K562 (cell line): ENCODE results near the gene TOX2. TPM values are rescaled to one million over a fixed set of nuclear protein-coding genes. Genes with fewer than 3 reads are reported as not detected.
A peak's percentile ranks its signal among the peaks of the same experiment; 100 is the strongest.

Experiments used
- ATF1 ChIP-seq, 2 experiments: fragments of 450-650 bp in 1 of 2; IDR thresholded peaks; 2 replicates each; pipeline ENCODE4 v1.6.1; 2016; ENCODE audit warnings: missing compliant biosample characterization in 1 of 2, missing genetic modification characterization in 1 of 2
- BCL6 ChIP-seq: fragments of 250-450 bp; sonication (Bioruptor Pico); IDR thresholded peaks from 2 replicates; pipeline ENCODE4 v1.4.0; 2020
- BMI1 ChIP-seq: fragments of 150-350 bp; IDR thresholded peaks from 2 replicates; pipeline ENCODE4 v1.6.1; 2014; ENCODE audit warnings: low read length
- DEAF1 ChIP-seq: fragments of 450-650 bp; formaldehyde crosslinking; IDR thresholded peaks from 2 replicates; pipeline ENCODE4 v1.4.0; 2020; ENCODE audit warnings: mild to moderate bottlenecking, moderate library complexity
- HNRNPL ChIP-seq: fragments of 200-400 bp; formaldehyde crosslinking; IDR thresholded peaks from 2 replicates; pipeline ENCODE4 v1.6.1; 2017; ENCODE audit warnings: low read depth, mild to moderate bottlenecking, low read length
- JUN ChIP-seq, 2 experiments: sonication (generic) in 1 of 2; formaldehyde crosslinking in 1 of 2; IDR thresholded peaks; 2 replicates each; pipeline versions ENCODE4 v1.6.1 to v1.8.0; 2012 to 2022; ENCODE audit warnings: borderline replicate concordance in 2 of 2, mild to moderate bottlenecking in 2 of 2, improper control_type of control experiment in 1 of 2, low read depth in 1 of 2, low read length in 1 of 2, missing genetic modification reagents in 1 of 2
- KLF13 ChIP-seq: fragments of 450-650 bp; IDR thresholded peaks from 2 replicates; pipeline ENCODE4 v1.6.1; 2016; ENCODE audit warnings: missing genetic modification characterization, low read depth, mild to moderate bottlenecking, missing compliant biosample characterization, moderate library complexity, borderline replicate concordance
- LEF1 ChIP-seq: fragments of 450-650 bp; IDR thresholded peaks from 2 replicates; pipeline ENCODE4 v1.6.1; 2016; ENCODE audit warnings: mild to moderate bottlenecking
- NFRKB ChIP-seq: fragments of 450-650 bp; IDR thresholded peaks from 2 replicates; pipeline ENCODE4 v1.6.1; 2016; ENCODE audit warnings: low read depth
- POLR2H ChIP-seq: IDR thresholded peaks from 2 replicates; pipeline ENCODE4 v1.6.1; 2016; ENCODE audit warnings: missing genetic modification characterization, low read depth, mild to moderate bottlenecking, control low read depth, missing compliant biosample characterization, moderate library complexity
- RAD51 ChIP-seq: fragments of 450-650 bp; IDR thresholded peaks from 2 replicates; pipeline ENCODE4 v1.7.1; 2016; ENCODE audit warnings: low read depth, mild to moderate bottlenecking, borderline replicate concordance
- RBBP5 ChIP-seq: fragments of 200-600 bp; sonication (generic); IDR thresholded peaks from 2 replicates; pipeline ENCODE4 v1.6.1; 2012; ENCODE audit warnings: borderline replicate concordance, mild to moderate bottlenecking, low read length, control low read depth, inconsistent platforms; ENCODE audit not compliant: insufficient read depth, poor library complexity, severe bottlenecking
- SRSF3 ChIP-seq: fragments of 200-400 bp; formaldehyde crosslinking; IDR thresholded peaks from 2 replicates; pipeline ENCODE4 v1.6.1; 2016; ENCODE audit warnings: mild to moderate bottlenecking, low read length, moderate library complexity; ENCODE audit not compliant: insufficient read depth
- TAF9B ChIP-seq: fragments of 450-650 bp; IDR thresholded peaks from 2 replicates; pipeline ENCODE4 v1.6.1; 2018; ENCODE audit warnings: mild to moderate bottlenecking; ENCODE audit not compliant: partially characterized antibody
- TFAP4 ChIP-seq: sonication (generic); formaldehyde crosslinking; IDR thresholded peaks from 2 replicates; pipeline ENCODE4 v1.8.0; 2022; ENCODE audit warnings: missing genetic modification reagents, mild to moderate bottlenecking, moderate library complexity, borderline replicate concordance
- USF2 ChIP-seq: sonication (generic); formaldehyde crosslinking; IDR thresholded peaks from 2 replicates; pipeline ENCODE4 v1.5.0; 2020; ENCODE audit warnings: missing genetic modification reagents
- ZC3H11A ChIP-seq: IDR thresholded peaks from 2 replicates; pipeline ENCODE4 v1.6.1; 2012; ENCODE audit warnings: low read depth, low read length, improper control_type of control experiment
- ZFP1 ChIP-seq: fragments of 450-650 bp; formaldehyde crosslinking; IDR thresholded peaks from 2 replicates; pipeline ENCODE4 v1.4.0; 2020; ENCODE audit warnings: mild to moderate bottlenecking, mixed read lengths
- ZMIZ1 ChIP-seq, 2 experiments: fragments of 150-350 bp in 1 of 2; IDR thresholded peaks; 2 replicates each; pipeline ENCODE4 v1.6.1; 2012 to 2016; ENCODE audit warnings: low read depth in 2 of 2, low read length in 2 of 2, mild to moderate bottlenecking in 1 of 2, moderate library complexity in 1 of 2
- ZNF12 ChIP-seq: sonication (generic); formaldehyde crosslinking; IDR thresholded peaks from 2 replicates; pipeline ENCODE4 v1.4.0; 2020; ENCODE audit warnings: mild to moderate bottlenecking, missing genetic modification reagents
- ZNF583 ChIP-seq: fragments of 250-450 bp; sonication (Bioruptor Pico); IDR thresholded peaks from 2 replicates; pipeline ENCODE4 v1.4.0; 2020
- ZZZ3 ChIP-seq: fragments of 450-650 bp; IDR thresholded peaks from 2 replicates; pipeline ENCODE4 v1.6.1; 2016; ENCODE audit warnings: antibody characterized with exemption, mild to moderate bottlenecking, moderate library complexity
- polyA plus RNA-seq, 8 experiments: library from polyadenylated mRNA; depleted of rRNA in 4 of 8; stranded (reverse) in 5 of 8; unstranded in 3 of 8; fragments of >200 nt; fragmentation: Nextera tagmentation in 2 of 8; fragmentation: Illumina TruSeq in 1 of 8; extraction: Ambion mirVana in 2 of 8; extraction: Trizol in 1 of 8; gene quantifications; 2 replicates each; pipeline versions ENCODE4 v1.2.1 to v1.2.3, GENCODE V29; 2011 to 2014; ENCODE audit warnings: inconsistent platforms in 1 of 8, missing spikeins in 1 of 8
- total RNA-seq, 7 experiments: library from RNA; depleted of rRNA in 6 of 7; stranded (reverse); fragments of >200 nt in 6 of 7; fragmentation: Illumina TruSeq in 2 of 7; extraction: Trizol in 2 of 7; gene quantifications; 2 replicates each; pipeline versions ENCODE4 v1.2.1 to v1.2.3, GENCODE V29; 2011 to 2021; ENCODE audit warnings: low replicate concordance in 1 of 7

Gene TOX2
- total and polyA plus RNA-seq, 9 of the 15 experiments (the other 6 are each of a cell fraction or from before 2014, with no cell fraction given): not detected

GRCh38 chr20:44089987-44090674, 175.5 kb downstream of the TOX2 start (continued):
- TF ChIP-seq ZMIZ1 (IDR thresholded peaks at IDR 0.05; ENCODE audit: low read depth in 2 of 2, low read length in 2 of 2) (no peak), BMI1 (no peak), SRSF3 (no peak), ZNF583 (CRISPR knock-in tag) (no peak), ATF1 (CRISPR knock-in tag; IDR thresholded peaks at IDR 0.05) (no peak), ATF1 (tag; IDR thresholded peaks at IDR 0.05) (no peak), ZC3H11A (no peak), TFAP4 (no peak), LEF1 (no peak), BCL6 (CRISPR knock-in tag) (no peak), NFRKB (no peak), ZNF12 (CRISPR knock-in tag) (no peak), USF2 (peak; percentile 97), TAF9B (no peak), RAD51 (peak; percentile 88), KLF13 (tag) (no peak), HNRNPL (no peak), ZFP1 (no peak), DEAF1 (CRISPR knock-in tag) (no peak), POLR2H (tag) (no peak), RBBP5 (no peak), ZZZ3 (no peak), JUN (IDR thresholded peaks at IDR 0.05; ENCODE audit: borderline replicate concordance, low read depth, low read length) (no peak), JUN (CRISPR knock-in tag; IDR thresholded peaks at IDR 0.05; ENCODE audit: borderline replicate concordance) (no peak)
